Putamen (tissue), 1 donor: ENCODE data around the gene IFNA5.

Source experiments
- DNase-seq: peaks from one replicate; pipeline ENCODE4 v3.0.0-alpha.2; 2016; ENCODE audit warnings: low spot score

IFNA5 gene

DNA sequence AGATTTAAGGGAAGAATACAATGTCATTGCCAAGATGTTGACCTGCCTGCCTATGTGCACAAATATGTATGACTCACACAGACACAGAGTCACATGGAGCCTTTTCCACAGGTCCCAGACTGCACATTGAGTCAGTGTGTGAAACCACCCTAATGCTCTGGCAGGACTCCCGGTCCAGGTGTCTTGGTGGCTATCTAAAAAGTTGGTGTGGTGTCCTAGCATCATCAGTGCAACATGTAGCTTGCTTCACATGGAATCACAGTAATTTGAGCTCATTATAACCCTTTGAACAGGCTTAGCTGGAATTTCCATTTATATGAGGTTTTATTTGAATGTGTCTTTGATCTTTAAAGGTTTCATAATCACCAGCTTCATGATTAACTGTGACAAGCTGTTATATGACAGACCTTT, 10.7 kb downstream of the IFNA5 start:
- DNase-seq: no peak

DNA sequence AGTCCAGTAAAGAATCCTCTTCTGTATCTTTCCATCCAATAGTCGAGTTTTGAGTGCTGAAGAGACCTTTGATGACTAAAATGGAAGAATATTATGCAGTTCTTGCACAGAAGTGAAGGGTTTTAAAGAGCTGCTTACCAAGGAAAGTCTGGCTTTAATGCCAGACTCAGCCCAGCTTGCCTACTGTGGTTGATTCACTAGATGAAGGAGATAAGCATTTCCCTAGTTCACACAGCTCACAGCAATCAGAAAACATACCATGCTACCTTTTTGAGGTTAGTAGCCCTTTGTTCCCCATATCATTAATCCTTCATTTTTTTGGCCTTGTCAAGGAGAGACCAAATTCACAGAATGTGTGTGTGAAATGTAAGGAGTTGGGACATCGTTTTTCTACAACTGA, 15.3 kb downstream of the IFNA5 start:
- no peak for DNase-seq

DNA sequence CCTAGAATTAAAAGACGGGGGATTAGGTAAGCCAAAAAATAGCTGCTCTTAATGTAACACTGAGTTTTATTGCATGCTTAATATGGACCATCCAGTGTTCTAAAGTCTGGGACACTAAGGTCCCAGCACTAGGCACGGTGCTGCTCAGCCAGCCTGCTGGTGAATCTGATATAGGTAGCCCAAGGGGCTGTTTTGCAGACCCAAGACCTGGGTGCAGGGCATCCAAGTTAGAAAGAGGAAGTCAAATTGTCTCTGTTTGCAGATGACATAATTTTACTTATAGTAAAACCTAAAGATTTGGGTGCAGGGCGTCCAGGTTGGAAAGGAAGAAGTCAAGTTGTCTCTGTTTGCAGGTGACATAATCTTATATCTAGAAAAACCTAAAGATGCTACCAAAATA, 17.8 kb downstream of the IFNA5 start:
- DNase-seq: no peak

DNA sequence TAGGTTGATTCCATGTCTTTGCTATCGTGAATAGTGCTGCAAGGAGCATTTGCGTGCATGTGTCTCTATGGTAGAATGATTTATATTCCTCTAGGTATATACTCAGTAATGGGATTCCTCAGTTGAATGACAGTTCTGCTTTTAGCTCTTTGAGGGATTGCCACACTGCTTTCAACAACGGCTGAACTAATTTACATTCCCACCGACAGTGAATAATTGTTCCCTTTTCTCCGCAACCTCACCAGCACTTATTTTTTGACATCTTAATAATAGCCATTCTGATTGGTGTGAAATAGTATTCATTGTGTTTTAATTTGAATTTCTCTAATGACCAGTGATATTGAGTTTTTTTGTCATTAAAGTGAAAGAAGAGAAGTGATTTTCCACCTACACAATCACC, 18.5 kb downstream of the IFNA5 start:
- no peak for DNase-seq

DNA sequence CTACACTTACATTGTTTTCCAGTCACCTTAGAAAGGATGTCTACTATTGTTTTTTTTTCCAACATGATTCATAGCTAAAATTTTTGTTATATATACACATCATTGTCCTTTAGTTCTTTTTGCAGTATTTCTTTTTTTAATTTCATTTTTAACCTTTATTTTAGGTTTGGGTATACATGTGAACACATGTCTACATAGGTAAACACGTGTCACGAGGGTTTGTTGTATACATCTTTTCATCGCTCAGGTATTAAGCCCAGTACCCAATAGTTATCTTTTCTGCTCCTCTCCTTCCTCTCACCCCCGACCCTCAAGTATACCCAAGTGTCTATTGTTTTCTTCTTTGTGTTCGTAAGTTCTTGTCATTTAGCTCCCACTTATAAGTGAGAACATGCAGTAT, 19.0 kb downstream of the IFNA5 start:
- no peak for DNase-seq

DNA sequence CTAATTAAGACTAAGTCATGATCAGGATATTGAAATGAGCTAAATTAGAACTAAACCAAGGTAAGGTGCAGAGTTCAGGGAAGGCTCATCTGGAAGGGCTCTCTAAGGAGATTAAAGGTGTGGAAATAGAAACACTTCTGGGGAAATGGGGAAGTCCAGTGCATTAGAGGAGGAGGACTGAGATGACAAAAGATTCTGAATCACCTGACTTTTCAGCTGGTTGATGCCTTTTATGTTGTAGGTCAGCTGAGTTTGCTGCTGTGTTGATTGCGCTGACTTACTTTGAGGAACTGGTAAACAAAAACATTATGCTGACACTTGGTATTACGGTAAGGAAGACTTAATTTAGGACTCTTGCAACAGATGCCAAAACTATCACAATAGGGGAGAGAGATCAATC, 23.8 kb downstream of the IFNA5 start:
- no peak for DNase-seq

DNA sequence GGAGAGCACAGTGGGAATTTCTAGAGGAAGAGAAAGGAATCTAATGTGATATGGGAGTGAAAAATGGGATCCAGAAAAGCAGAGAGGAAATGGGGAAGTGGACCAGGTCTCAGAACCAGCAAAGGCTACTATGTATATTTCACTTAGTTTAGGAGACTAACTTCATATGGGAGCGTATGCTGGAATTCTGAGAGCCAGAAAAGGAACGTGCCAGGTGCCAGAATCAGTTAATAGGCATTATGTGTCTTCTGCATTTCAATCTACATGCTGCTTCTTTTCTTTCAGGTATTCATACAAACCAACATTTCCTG, 36.8 kb downstream of the IFNA5 start:
- no peak for DNase-seq

DNA sequence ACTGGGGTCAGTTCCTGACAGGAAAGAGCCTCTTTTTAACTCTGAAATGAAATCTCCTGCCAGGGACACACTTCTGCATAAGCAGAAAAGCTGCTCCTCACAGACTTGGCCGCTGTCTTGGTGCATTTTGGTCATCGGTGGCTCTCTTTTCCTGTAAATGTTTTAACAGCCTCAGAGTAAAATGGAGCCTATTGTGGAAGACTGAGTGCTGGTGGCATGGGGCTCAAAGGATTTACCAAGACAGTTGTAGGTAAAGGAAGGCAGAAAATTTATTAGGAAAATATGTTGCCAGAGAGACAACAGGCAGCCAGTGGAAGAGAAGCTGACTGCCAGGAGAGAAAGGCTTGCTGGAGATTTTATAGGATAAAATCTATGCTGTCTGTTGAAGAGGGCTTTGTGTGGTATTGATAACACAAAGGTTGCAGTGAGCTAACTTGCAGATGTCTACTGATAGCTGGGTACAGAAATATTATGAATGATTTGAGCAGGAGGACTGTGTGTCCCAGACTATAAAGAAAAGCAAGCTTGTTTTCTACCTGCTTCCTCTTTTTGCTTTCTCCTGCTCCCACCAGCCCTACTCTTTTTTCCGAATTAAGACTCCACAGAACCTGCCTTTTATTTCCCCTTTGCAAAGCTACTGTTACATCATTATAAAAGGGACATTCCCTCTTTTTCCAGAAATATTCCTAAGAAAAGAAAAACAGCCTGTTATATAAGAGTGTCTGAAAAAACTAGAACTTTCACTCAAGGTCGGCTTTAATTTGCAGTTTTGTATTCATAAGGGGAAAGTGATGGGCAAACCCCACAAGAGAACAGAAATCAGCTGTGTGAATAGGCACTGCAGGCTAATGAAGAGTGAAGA, 37.4 kb downstream of the IFNA5 start:
- no peak for DNase-seq

DNA sequence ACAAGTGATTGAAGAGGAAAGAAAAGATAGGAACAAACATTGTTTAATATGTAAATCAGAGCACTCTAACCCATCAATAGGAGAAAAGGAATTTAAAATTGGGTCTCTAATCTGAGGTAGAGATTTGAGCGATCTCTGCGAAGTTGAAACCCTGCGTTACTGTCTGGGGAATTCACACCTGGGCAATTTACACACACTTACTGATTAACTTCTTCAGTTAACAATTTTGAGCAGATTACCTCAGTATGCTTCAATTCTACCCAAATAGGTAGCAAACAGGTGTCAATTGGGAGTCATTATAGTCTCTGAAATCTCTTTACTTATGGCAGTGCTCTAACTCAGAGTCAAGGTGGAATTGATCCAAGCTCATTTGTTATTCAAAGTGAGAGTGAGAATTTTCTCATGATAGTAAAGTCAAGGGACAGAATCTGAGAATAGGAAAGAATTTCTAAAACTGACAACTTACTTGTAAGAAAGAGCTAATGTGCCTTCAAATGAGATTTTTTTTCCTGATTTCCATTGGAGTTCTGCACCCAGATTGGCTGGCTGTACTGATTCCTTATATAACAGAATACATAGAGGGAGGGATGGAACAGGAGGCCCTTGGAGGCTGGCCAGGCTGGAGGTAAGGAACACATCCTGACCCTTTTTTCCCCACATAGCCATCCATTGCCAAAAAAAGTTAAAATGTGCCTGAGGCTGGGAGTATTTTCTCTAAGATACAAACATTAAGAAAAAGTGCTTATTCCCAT, 38.2 kb downstream of the IFNA5 start:
- no peak for DNase-seq

DNA sequence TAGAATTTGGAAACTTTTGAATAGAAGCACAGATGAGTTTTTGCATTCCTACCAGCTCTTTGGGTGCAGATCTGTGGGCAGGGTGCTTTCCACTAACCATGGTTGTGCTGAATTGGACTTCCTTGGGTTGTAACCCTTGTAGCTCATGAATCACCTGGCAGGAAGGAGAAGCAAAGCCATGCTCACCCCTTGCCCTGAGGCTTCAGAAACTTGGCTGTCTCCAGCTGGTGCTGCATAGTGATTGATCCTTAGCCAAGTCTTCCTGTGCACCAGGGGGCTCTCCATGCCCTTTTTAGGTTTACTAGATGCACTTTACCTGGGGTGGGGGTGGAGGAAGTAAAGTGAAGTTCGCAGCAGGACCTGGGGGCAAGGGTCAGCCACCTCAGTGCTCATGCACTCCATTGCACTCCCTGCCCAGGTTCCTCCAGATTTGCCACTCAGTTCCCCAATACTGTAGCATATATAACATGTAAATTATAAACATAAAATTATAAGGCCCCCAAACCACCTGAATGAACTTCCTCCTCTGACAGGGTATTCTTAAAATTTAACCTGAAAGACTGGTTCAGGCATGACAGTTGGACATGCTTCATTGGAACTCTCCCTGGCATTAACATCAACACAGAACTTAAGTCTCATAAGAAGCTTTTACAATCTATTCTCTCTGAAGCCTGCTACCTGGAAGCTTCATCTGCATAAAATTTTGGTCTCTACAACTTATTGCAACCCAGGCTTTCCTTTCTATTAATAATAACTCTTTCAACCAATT, 39.5 kb downstream of the IFNA5 start:
- no peak for DNase-seq

DNA sequence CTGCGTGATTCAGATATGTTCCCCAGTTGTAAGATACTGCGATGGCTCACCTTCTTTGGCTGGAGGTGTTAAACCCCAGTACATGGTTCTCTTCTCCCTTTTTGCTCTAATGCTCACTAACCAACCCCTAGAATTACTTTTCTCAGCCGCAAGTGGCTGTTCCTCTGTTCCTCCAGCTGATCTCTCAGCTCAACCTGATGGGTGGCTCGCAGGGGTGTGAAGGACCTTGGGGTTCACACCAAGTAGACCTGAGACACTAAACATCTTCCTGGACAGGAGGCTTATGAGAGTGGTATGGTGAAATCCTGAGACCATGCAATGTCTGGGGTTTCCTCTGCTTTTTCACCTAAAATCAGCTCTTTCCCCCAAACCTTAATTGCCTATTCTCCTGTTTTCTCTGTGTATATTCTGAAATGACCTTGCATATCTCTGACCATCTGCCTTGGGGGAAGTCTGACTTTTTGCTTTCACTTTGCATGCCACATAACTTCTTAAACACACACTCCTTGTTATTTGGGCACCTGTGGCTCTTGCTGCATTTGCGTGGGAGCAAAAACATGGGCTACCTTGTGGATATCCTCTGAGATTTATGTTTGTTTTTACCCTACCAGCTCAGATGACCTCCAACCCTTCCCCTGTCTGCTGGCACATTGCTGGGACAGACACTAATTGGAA, 49.4 kb downstream of the IFNA5 start:
- DNase-seq: no peak
